HG02970 (cell line): ENCODE results near the gene PLK1.
"Not testable (repeated sequence)": the region's sequence is repeated elsewhere in the genome, so short reads cannot be mapped to it uniquely, and the experiment has no call there.

Source experiments
- ATAC-seq: cut with Tn5 transposase; IDR thresholded peaks from one replicate; pipeline ENCODE4 v1.9.1; 2021; ENCODE audit warnings: mild to moderate bottlenecking, moderate library complexity, moderate number of reproducible peaks; ENCODE audit not compliant: unreplicated experiment, low FRiP score

The PLK1 gene

DNA sequence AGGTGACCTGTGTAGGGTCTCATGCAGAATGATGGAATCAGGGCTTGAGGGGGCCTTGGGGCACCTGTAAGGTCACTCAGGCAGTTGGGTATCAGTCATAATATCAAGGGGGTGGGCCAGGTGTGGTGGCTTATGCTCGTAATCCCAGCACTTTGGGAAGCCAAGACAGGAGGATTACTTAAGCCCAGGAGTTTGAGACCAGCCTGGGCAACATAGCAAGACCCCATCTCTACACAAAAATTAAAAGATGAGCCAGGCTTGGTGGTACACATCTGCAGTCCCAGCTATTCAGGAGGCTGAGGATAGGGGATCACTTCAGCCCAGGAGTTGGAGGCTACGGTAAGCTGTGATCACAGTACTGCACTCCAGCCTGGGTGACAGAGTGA is 26.8 kb downstream of the PLK1 start:
- no peak for ATAC-seq

DNA sequence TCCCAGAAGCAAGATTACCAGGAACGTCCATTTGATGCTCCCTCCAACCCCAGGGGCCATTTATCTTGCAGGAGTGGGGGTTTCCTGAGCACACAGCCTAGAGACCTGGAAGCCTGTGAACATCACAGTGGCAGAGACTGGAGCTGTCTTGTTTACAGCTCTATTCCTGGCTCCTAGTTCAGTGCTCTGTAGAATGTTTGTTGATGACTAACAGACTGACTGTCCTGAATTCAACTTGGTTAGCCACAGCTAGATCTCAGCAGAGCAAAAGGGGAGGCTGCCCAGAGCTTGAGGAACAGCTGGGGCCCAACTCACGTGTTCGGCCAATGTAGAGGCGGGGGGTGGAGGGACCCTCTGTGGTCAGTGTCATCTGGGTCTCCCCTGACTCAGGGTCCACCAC is 27.8 kb downstream of the PLK1 start:
- ATAC-seq: no peak

DNA sequence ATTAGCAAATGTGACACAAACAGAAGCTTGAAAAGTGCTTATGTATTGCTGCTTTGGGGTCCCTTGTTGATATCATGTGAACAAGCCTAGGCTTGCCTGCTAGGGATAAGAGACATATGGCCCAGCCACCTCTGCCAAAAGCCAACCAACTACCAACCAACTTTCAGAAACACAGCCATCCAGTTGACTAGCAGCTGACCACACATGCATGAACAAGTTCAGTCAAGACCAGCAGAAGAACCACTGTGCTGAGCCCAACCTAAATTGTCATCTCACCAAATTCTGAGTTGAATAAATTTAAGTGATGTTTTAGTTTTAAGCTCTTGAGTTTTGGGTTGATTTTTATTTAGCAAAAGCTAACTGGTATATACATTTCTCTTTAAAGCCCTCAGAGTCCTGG is 30.8 kb downstream of the PLK1 start:
- ATAC-seq: no peak

DNA sequence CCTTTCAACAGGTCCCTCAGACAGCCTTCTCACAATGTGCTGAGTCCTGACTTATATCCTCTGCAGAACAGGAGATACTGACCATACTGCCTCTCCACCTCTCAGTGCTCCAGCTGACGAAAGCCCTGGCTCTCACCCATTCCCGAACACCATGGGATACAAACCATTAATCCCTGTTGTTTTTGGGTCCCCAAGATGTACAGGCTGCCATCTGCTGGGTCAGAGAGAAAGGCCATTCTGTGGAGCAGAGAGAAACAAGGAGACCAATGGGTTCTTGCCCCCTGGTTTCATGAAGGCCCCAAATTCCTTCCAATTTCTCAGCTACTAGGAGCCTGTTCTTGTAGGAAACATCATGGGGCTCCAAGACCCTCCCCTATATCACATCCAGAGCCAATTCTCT is 31.3 kb downstream of the PLK1 start:
- no peak for ATAC-seq

DNA sequence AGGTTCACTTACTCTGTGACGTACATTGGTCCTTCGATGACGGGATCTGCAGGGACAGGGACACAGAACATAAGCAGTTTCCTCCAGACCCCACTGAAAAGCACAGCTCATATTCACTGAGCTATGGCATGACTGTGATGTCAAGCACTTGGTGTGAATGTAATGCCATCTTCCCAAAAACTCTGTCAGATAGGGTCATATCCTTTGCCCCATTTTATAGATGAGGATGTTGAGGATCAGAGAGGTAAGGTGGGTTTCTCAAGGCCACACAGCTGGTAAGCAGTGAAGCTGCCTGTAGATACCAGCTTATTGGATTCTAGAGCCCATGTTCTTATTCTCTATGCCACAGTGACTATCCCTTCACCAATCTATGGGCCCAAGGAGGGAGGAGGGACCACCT is 31.8 kb downstream of the PLK1 start:
- ATAC-seq: no peak

DNA sequence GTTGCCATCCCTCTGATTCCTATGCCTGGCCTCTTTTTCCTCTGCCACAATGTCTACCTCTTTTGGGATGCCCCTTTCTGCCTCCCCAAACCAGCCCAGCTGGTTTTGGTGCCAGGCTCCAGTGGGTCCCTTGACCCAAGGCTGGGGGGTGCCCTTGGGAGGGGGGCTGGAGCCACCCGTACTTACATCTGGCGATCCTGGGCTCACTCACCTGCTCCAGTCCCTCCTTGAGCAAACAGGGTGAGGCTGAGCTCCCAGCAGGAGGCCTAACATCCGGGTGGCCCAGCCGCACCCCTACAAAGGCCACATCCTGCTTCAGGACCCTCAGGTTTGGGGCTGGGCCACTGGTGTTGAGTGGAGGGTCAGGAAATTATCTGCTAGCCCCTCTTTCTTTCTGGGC is 33.1 kb downstream of the PLK1 start:
- no peak for ATAC-seq

DNA sequence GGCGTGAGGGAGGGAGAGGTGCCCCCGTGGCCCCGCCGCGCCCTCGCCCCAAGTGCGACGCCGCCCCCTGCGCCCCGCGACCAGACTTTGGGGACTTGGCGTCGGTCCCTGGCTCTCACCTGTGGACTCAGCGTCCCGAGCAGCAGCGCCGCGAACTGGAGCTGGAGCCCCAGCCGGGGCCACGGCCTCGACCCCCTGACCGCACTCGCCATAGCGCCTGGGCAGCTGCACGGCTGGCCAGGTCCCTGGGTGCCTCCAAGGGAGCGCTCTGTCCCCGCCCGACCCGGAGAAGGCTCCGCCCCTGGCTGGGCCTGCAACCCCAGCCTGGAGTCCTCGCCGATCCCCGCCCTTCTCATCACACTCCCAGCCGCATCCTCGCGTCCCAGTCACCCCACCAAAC is 34.3 kb downstream of the PLK1 start, which contains the start of gene ERN2:
Gene ERN2, minus strand, starts transcription at position 247 of the 400 bp plus-strand sequence. Its CDS starts 35 bp downstream, at position 212.
- ATAC-seq: no peak

DNA sequence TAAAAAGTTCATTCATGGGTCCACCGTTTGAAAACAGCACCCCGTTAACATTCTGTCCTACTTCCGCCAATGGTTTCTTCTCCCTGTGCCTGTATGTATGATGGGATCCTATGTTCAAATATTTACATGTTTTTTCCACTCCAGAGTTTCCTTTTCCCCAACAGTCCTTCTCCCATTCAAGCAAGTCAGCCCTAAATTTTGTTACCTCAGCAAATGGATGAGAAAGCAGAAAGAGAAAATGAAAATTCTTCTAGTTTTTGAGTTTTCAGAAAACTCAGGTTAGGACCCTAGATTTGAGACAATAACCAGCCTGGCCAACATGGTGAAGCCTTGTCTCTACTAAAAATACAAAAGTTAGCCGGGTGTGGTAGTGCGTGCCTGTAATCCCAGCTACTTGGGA is 37.8 kb downstream of the PLK1 start:
- no peak for ATAC-seq

DNA sequence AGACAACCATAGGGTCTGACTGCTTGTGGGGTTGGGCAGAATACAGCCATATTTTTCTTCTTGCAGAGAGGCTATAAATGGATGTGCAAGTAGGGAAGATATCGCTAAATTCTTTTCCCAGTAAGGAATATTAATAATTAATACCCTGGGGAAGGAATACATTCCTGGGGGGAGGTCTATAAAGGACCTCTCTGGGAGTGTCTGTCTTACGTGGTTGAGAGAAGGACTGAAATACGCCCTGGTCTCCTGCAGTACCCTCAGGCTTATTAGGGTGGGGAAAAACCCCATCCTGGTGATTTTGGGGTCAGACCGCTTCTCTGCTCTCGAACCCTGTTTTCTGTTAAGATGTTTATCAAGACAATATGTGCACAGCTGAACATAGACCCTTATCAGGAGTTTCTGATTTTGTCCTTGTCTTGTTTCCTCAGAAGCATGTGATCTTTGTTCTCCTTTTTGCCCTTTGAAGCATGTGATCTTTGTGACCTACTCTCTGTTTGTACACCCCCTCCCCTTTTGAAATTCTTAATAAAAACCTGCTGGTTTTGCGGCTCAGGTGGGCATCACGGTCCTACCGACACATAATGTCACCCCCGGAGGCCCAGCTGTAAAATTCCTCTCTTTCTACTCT is 44.0 kb downstream of the PLK1 start:
- not testable (repeated sequence) for ATAC-seq

DNA sequence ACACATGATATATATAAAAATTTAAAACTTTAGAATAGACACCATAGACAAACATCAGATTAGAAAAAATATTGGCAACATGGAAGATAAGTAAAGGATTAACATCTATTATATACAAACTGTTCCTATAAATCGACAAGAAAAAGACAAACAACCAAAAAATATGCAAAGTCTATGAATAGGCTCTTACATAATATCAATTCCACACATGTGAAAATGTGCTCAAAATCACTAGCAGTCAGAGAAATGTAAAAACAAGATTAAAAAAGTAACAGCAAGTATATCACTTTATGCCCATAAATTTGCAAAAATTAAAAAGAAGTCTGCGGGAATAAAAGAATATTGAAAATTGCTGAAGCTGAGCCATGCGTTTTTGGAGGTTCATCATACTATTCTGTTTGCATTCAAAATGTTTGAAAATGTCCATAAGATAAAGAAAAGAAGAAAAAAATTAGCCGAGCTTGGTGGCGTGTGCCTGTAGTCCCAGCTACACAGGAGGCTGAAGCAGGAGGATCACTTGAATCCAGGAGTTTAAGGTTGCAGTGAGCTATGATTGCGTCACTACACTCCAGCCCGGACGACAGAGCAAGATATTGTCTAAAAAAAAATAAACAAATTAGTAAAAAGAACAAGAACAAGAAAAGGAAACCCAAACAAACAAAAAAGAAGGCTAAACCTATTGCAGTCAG is 45.6 kb downstream of the PLK1 start:
- ATAC-seq: no peak

DNA sequence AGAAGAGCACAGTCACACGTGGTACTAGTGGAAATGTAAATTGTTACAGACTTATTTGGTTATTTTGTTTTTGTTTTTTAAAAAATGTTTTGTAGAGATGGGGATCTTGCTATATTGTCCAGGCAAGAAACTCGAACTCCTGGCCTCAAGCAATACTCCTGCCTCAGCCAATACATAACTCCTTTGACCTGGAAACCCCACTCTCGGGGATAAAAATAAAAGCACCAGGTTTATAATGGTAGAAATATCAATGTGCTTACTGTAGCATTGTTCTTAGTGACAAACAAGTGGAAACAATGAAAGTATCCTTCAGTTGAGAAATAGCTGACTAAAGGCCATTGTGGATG is 46.1 kb downstream of the PLK1 start:
- ATAC-seq: no peak

DNA sequence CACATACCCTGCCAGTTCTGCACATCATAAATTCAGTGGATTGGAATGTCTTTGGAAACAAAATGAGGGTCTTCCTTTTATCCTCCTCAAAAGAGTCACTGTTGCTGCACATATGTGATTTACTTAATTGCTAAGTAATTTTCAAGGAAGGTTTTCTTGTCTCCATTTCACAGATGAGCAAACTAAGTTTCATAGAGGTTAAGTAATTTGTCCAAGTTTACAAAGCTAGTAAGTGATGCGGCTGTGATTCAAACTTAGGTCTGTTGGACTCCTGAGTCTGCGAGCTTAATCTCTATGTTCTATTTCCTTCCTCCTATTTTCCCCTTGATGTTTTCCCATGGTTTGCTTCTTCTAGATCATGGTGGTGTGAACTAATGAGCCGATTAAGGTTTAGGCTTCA is 48.0 kb downstream of the PLK1 start:
- ATAC-seq: no peak

DNA sequence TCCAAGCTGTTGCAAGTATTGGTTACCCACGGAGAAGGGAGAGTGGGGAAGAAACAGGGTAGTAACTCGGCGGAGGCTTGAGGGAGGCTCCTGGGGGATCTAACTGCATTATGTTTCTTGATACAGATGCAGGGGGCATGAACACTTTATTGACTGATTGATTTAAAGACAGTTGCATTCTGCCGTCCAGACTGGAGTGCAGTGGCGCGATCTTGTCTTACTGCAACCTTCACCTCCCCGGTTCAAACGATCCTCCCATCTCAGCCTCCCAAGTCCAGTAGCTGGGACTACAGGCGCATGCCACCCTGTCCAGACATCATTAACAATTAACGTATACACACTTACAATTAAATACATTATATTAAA is 49.4 kb downstream of the PLK1 start:
- ATAC-seq: no peak

DNA sequence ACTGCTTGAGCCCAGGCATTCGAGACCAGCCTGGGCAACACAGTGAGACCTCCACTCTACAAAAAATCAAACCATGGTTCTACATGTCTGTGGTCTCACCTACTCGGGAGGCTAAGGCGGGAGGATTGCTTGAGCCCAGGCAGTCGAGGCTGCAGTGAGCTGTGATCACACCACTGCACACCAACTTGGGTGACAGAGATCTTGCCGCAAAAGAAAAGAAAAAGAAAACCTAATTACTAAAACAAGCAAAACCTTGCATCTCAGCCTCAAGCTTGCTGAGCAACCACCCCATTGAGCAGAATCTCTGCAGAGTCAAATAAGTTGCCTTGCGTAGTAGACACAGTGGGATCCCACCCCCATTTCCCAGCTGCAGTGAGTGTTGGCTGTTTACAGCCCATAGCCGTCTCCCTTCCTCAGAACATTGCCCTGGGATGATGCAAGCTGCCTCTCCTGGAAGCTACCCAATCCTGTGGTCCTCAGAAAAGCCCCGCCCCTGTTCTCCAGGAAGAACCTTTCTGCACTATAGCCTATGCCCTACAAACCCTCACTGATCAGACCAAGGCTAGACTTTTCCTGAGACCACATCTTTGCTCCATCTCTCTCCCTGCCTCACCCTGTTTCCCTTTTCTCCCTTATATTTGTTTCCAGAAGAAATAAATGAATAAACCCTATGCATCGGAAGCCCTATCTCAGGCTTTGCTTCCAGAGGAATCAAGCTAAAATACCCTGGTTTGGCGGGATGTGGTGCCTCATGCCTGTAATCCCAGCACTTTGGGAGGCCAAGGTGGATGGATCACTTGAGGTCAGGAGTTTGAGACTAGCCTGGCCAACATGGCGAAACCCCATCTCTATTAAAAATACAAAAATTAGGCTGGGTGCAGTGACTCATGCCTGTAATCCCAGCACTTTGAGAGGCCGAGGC is 51.1 kb downstream of the PLK1 start:
- no peak for ATAC-seq

DNA sequence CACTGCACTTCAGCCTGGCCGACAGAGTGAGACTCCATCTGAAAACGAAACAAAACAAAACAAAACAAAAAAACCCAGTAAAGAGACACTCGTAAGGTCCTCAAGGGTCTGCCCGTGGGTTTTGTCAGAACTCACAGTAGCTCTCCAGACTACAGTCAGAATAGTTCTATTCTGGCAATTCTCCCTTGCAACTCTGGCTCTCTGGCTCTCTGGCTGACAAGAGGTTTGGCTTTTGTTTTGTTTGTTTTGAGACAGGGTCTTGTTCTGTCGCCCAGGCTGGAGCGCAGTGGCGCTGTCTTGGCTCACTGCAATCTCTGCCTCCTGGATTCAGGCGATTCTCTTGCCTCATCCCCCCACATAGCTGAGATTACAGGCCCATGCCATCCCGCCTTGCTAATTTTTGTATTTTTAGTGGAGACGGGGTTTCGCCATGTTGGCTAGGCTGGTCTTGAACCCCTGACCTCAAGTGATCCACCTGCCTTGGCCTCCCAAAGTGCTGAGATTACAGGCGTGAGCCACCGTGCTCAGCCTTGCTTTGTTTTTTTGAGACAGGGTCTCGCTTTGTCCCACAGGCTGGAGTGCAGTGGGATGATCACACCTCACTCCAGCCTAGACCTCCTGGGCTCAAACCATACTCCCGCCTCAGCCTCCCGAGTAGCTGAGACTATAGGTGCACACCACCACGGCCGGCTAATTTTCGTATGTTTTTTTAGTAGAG is 55.6 kb downstream of the PLK1 start:
- ATAC-seq: no peak

DNA sequence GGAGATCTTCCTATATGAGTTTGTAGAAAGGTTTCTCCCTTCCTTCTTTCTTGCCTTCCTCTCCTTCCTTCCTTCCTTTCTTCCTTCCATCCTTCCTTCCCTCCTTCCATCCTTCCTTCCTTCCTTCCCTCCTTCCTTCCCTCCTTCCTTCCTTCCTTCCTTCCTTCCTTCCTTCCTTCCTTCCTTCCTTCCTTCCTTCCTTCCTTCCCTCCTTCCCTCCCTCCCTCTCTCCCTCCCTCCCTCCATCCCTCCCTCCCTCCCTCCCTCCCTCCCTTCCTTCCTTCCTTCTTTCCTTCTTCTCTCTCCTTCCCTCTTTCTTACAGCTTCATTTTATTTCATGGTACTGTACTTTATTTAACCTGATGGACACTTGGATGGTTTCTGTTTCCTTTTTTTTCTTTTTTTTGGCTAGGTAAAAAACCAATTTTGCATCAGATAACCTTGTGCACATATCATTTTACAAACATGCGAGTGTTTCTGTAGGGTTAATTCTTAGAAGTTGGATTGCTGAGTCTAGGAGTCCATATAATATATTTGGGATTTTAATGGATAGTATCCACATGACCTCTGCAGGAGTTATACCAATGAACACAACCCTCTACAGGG is 58.8 kb downstream of the PLK1 start:
- not testable (repeated sequence) for ATAC-seq

DNA sequence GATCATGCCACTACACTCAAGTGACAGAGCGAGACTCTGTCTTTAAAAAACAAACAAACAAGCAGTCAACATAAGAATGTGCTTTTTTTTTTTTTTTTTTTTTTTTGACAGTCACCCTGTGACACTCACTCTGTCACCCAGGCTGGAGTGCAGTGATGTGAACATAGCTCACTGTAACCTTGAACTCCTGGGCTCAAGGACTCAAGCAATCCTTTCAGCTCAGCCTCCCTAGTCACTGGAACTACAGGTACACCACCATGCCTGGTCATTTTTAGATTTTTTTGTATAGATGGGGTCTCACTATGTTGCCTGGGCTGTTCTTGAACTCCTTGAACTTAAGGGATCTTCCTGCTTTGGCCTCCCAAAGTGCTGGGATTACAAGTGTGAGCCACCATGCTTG is 60.8 kb downstream of the PLK1 start:
- no peak for ATAC-seq
